ENCODE data around the gene TASP1. TPM values are rescaled to one million over a fixed set of nuclear protein-coding genes. Genes with fewer than 3 reads are reported as not detected.
"Not testable (repeated sequence)": the region's sequence is repeated elsewhere in the genome, so short reads cannot be mapped to it uniquely, and the experiment has no call there.

TASP1 gene
- total RNA-seq, 1 donor from 2014 or later, result 22.8 TPM

DNA sequence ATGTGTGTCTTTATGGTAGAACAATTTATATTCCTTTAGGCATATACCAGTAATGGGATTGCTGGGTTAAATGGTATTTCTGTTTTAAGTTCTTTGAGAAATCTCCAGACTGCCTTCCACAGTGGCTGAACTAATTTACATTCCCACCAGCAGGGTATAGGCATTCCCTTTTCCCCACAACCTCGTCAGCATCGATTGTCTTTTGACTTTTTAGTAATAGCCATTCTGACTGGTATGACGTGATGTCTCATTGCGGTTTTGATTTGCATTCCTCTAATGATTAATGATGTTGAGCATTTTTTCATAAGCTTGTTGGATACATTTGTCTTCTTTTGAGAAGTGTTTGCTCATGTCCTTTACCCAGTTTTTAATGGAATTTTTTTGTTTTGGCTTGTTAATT is 5.3 kb upstream of the TASP1 start:
- H3K36me3 Mint-ChIP-seq, result no peaks in the 10 kb centered on the region
- H3K27me3 Mint-ChIP-seq (ENCODE audit: low read depth), result peaks cover 24% of the 10 kb centered on the region
- peaks cover 7% of the 10 kb centered on the region for H3K9me3 Mint-ChIP-seq
- H3K27ac Mint-ChIP-seq, result no peak overlapping the region
- DNase-seq (ENCODE audit: low spot score in 2 of 2, unreplicated experiment in 2 of 2), result no peak
- H3K4me1 Mint-ChIP-seq, result peaks cover 7% of the 10 kb centered on the region
- no peak overlapping the region for H3K4me3 Mint-ChIP-seq
- TF ChIP-seq, protein P1, sequence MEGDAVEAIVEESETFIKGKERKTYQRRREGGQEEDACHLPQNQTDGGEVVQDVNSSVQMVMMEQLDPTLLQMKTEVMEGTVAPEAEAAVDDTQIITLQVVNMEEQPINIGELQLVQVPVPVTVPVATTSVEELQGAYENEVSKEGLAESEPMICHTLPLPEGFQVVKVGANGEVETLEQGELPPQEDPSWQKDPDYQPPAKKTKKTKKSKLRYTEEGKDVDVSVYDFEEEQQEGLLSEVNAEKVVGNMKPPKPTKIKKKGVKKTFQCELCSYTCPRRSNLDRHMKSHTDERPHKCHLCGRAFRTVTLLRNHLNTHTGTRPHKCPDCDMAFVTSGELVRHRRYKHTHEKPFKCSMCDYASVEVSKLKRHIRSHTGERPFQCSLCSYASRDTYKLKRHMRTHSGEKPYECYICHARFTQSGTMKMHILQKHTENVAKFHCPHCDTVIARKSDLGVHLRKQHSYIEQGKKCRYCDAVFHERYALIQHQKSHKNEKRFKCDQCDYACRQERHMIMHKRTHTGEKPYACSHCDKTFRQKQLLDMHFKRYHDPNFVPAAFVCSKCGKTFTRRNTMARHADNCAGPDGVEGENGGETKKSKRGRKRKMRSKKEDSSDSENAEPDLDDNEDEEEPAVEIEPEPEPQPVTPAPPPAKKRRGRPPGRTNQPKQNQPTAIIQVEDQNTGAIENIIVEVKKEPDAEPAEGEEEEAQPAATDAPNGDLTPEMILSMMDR (IDR thresholded peaks at IDR 0.05; ENCODE audit: unreplicated experiment), result no peak

DNA sequence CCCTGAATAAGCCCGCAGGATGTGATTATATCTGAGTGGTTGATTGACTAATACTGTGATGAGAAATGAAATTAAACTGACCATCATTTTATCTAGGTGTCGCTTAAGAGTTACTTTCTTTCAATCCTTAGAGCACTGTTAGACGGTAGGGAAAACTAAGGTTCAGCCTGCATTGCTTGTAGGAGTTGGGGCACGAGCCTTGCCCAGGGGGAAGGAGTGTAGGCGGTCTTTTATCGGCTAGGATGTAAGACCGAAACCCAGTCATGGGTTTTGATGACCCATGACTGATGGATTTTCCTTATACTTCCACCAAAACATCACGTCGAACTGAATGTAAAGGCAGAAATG is 392 bp upstream of the TASP1 start:
- Mint-ChIP-seq H3K27me3 (ENCODE audit: low read depth) (peaks cover 18% of the 10 kb centered on the region), H3K9me3 (no peaks in the 10 kb centered on the region), H3K36me3 (no peaks in the 10 kb centered on the region), H3K27ac (peak overlapping the region; percentile 85), H3K4me1 (peaks cover 8% of the 10 kb centered on the region), H3K4me3 (peak overlapping the region; percentile 80)
- TF ChIP-seq, protein P1 (IDR thresholded peaks at IDR 0.05; ENCODE audit: unreplicated experiment), result no peak
- DNase-seq (ENCODE audit: low spot score in 2 of 2, unreplicated experiment in 2 of 2), result no peak

DNA sequence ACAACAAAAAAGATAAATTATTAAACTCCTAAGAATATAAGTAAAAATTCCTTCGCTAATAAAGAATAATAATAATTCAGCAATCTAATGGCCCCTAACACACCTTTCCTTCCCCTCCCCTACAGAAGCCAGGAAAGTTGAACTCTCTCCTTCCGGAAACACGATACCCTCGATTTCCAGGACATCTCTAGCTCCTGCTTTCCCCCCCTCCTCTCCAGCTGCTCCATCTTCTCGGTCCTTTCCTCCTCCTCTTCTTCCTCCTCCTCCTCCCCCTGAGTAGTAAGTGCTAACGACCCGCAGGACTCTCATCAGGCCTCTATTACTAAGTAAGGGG is 603 bp downstream of the TASP1 start:
- no peak for DNase-seq (ENCODE audit: low spot score in 2 of 2, unreplicated experiment in 2 of 2)
- Mint-ChIP-seq H3K4me3 (peak overlapping the region; percentile 80), H3K27ac (peak overlapping the region; percentile 85), H3K4me1 (peaks cover 8% of the 10 kb centered on the region), H3K36me3 (no peaks in the 10 kb centered on the region), H3K9me3 (no peaks in the 10 kb centered on the region), H3K27me3 (ENCODE audit: low read depth) (peaks cover 12% of the 10 kb centered on the region)
- TF ChIP-seq, protein P1 (IDR thresholded peaks at IDR 0.05; ENCODE audit: unreplicated experiment), result no peak

DNA sequence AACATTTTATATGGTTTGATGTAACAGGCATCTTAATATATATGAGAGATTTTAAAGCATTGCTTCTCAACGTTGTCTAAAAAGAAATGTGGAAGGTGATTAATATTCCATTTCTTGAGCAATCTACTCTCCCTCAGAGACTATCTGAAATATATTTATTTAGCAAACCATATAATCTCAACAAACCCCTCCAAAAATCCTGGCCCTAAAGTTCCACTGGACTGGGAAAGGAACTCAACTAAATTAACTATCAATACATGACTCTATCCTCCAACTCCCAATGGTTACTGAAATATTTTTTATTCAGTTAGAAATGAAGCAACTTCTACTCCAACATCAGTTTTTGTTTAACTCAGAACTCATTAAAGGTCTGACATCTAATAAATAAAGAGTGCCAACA is 6.3 kb downstream of the TASP1 start:
- no peak overlapping the region for H3K27ac Mint-ChIP-seq
- no peaks in the 10 kb centered on the region for H3K27me3 Mint-ChIP-seq (ENCODE audit: low read depth)
- H3K9me3 Mint-ChIP-seq, result no peaks in the 10 kb centered on the region
- TF ChIP-seq, protein P1 (IDR thresholded peaks at IDR 0.05; ENCODE audit: unreplicated experiment), result no peak
- no peak overlapping the region for H3K4me3 Mint-ChIP-seq
- peaks cover 8% of the 10 kb centered on the region for H3K4me1 Mint-ChIP-seq
- no peak for DNase-seq (ENCODE audit: low spot score in 2 of 2, unreplicated experiment in 2 of 2)
- H3K36me3 Mint-ChIP-seq, result peaks cover 10% of the 10 kb centered on the region

- peaks cover 20% of the 10 kb centered on the region for H3K4me1 Mint-ChIP-seq
- not testable (repeated sequence) for H3K9me3 Mint-ChIP-seq; H3K4me3 Mint-ChIP-seq; H3K27me3 Mint-ChIP-seq (ENCODE audit: low read depth); DNase-seq (ENCODE audit: low spot score in 2 of 2, unreplicated experiment in 2 of 2)
- H3K27ac Mint-ChIP-seq, result peak overlapping the region; percentile 1
- H3K36me3 Mint-ChIP-seq, result peaks cover 15% of the 10 kb centered on the region
Observed at GRCh38 chr20:13627525-13627924, 11.2 kb downstream of the TASP1 start.

DNA sequence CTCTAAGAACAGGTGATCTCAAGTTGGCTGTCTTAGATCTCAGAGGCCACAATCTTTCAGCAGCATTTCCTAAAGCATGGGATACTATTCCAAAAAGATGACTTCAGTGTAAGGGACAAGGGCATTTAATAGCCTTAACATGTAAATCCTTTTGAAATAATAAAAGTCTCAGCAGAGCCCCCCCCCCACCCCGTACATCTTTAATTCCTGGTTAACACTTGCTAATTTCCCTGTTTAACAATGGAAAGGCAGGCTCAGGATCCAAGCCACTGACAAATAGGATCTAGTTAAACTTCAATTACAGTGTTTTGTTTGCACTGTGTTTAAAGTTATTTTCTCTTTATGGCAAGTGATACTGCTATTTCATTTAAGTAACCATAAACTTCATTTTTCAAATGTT is 12.0 kb downstream of the TASP1 start:
- Mint-ChIP-seq H3K36me3 (peaks cover 22% of the 10 kb centered on the region), H3K27ac (peak overlapping the region; percentile 1), H3K4me1 (peaks cover 20% of the 10 kb centered on the region), H3K9me3 (no peaks in the 10 kb centered on the region), H3K4me3 (no peak overlapping the region), H3K27me3 (ENCODE audit: low read depth) (no peaks in the 10 kb centered on the region)
- TF ChIP-seq, protein P1 (IDR thresholded peaks at IDR 0.05; ENCODE audit: unreplicated experiment), result no peak
- DNase-seq (ENCODE audit: low spot score in 2 of 2, unreplicated experiment in 2 of 2), result no peak

Data from mesothelial cell of epicardium (in vitro differentiated cells).